H9 (cell line): Measurements from ENCODE around the gene NNT. TPM values are rescaled to one million over a fixed set of nuclear protein-coding genes. Genes with fewer than 3 reads are reported as not detected.

ENCODE experiments used
- DNase-seq: peaks from one replicate; pipeline ENCODE4 v3.0.0-alpha.2; 2017
- H2AFZ ChIP-seq: one replicate; pipeline ENCODE4 v1.6.1; 2013; ENCODE audit warnings: mild to moderate bottlenecking, low read length, control low read depth, moderate library complexity
- H2AK5ac ChIP-seq: 2 replicates; pipeline ENCODE4 v1.6.1; 2013; ENCODE audit warnings: low read length, control low read depth, mixed read lengths; ENCODE audit not compliant: insufficient read length
- H2BK120ac ChIP-seq: one replicate; pipeline ENCODE4 v1.6.1; 2013; ENCODE audit warnings: low read depth, mild to moderate bottlenecking, low read length, control low read depth, inconsistent platforms; ENCODE audit not compliant: poor library complexity, severe bottlenecking
- H2BK12ac ChIP-seq: 2 replicates; pipeline ENCODE4 v1.6.1; 2013; ENCODE audit warnings: low read length, control low read depth, mixed read lengths, low read depth; ENCODE audit not compliant: insufficient read length
- H2BK15ac ChIP-seq: 2 replicates; pipeline ENCODE4 v1.6.1; 2013; ENCODE audit warnings: low read depth, low read length, control low read depth
- H2BK20ac ChIP-seq: one replicate; pipeline ENCODE4 v1.6.1; 2013; ENCODE audit warnings: low read depth, mild to moderate bottlenecking, low read length, control low read depth, inconsistent platforms; ENCODE audit not compliant: poor library complexity, severe bottlenecking
- H2BK5ac ChIP-seq: 2 replicates; pipeline ENCODE4 v1.6.1; 2013; ENCODE audit warnings: low read length, control low read depth, mixed read lengths; ENCODE audit not compliant: insufficient read length
- H3K14ac ChIP-seq: 2 replicates; pipeline ENCODE4 v1.6.1; 2013; ENCODE audit warnings: low read length, control low read depth; ENCODE audit not compliant: insufficient read depth
- H3K18ac ChIP-seq: 2 replicates; pipeline ENCODE4 v1.6.1; 2013; ENCODE audit warnings: low read depth, mild to moderate bottlenecking, mixed read lengths, low read length, control low read depth; ENCODE audit not compliant: insufficient read length
- H3K23ac ChIP-seq: 2 replicates; pipeline ENCODE4 v1.6.1; 2013; ENCODE audit warnings: low read length, control low read depth, mixed read lengths, low read depth; ENCODE audit not compliant: insufficient read length
- H3K23me2 ChIP-seq: 2 replicates; pipeline ENCODE4 v1.6.1; 2013; ENCODE audit warnings: low read depth, mild to moderate bottlenecking, mixed read lengths, low read length, control low read depth; ENCODE audit not compliant: insufficient read length, poor library complexity, severe bottlenecking
- H3K27ac ChIP-seq: 2 replicates; pipeline ENCODE4 v1.5.1; 2013; ENCODE audit warnings: low read length, control low read depth, mixed read lengths, low read depth; ENCODE audit not compliant: insufficient read length
- H3K27me3 ChIP-seq: 2 replicates; pipeline ENCODE4 v1.6.1; 2013; ENCODE audit warnings: low read length, control low read depth, inconsistent platforms; ENCODE audit not compliant: insufficient read depth
- H3K4ac ChIP-seq: 2 replicates; pipeline ENCODE4 v1.6.1; 2013; ENCODE audit warnings: low read depth, mild to moderate bottlenecking, control low read depth, inconsistent platforms, low read length, moderate library complexity
- H3K4me1 ChIP-seq: 2 replicates; pipeline ENCODE4 v1.6.1; 2013; ENCODE audit warnings: low read length, control low read depth, inconsistent platforms; ENCODE audit not compliant: insufficient read depth
- H3K4me2 ChIP-seq: 2 replicates; pipeline ENCODE4 v1.6.1; 2013; ENCODE audit warnings: low read length, control low read depth, mixed read lengths; ENCODE audit not compliant: insufficient read length, insufficient read depth
- H3K56ac ChIP-seq: 2 replicates; pipeline ENCODE4 v1.6.1; 2013; ENCODE audit warnings: low read depth, mild to moderate bottlenecking, mixed read lengths, low read length, control low read depth; ENCODE audit not compliant: insufficient read length
- H3K79me1 ChIP-seq: 2 replicates; pipeline ENCODE4 v1.6.1; 2013; ENCODE audit warnings: low read depth, mild to moderate bottlenecking, moderate library complexity, low read length, control low read depth, inconsistent platforms; ENCODE audit not compliant: insufficient read depth, poor library complexity, severe bottlenecking
- H3K79me2 ChIP-seq: 2 replicates; pipeline ENCODE4 v1.6.1; 2013; ENCODE audit warnings: low read length, control low read depth, inconsistent platforms; ENCODE audit not compliant: insufficient read depth
- H3K9ac ChIP-seq: 2 replicates; pipeline ENCODE4 v1.6.1; 2013; ENCODE audit warnings: low read length, control low read depth, mixed read lengths; ENCODE audit not compliant: insufficient read length; ENCODE audit errors: extremely low read depth
- H3K9me3 ChIP-seq: one replicate; pipeline ENCODE4 v1.6.1; 2013; ENCODE audit warnings: low read depth, low read length, inconsistent platforms; ENCODE audit not compliant: control insufficient read depth
- H3T11ph ChIP-seq: one replicate; pipeline ENCODE4 v1.6.1; 2013; ENCODE audit warnings: mild to moderate bottlenecking, low read length, control low read depth, inconsistent platforms
- H4K20me1 ChIP-seq: one replicate; pipeline ENCODE4 v1.6.1; 2013; ENCODE audit not compliant: control insufficient read depth, insufficient read length, insufficient read depth
- H4K5ac ChIP-seq: 2 replicates; pipeline ENCODE4 v1.6.1; 2013; ENCODE audit warnings: low read depth, mild to moderate bottlenecking, mixed read lengths, low read length, control low read depth; ENCODE audit not compliant: insufficient read length
- H4K8ac ChIP-seq: replicated peaks from 2 replicates; pipeline ENCODE4 v1.6.1; 2013; ENCODE audit warnings: low read length, control low read depth, mixed read lengths, low read depth; ENCODE audit not compliant: insufficient read length
- H4K91ac ChIP-seq: 2 replicates; pipeline ENCODE4 v1.6.1; 2013; ENCODE audit warnings: low read depth, mild to moderate bottlenecking, moderate library complexity, mixed read lengths, low read length, control low read depth; ENCODE audit not compliant: insufficient read length
- H3K27ac Mint-ChIP-seq, 3 experiments: 2 replicates in 2 of 3; 3 replicates in 1 of 3; pipeline ENCODE4 v1.8.0; 2020 to 2021; ENCODE audit warnings: mixed read lengths in 3 of 3, mild to moderate bottlenecking in 1 of 3, moderate library complexity in 1 of 3
- H3K27me3 Mint-ChIP-seq: 2 replicates; pipeline ENCODE4 v1.8.0; 2021; ENCODE audit warnings: low read depth, mild to moderate bottlenecking, moderate library complexity, mixed read lengths
- H3K36me3 Mint-ChIP-seq, 3 experiments: 2 replicates in 2 of 3; 3 replicates in 1 of 3; pipeline ENCODE4 v1.8.0; 2020 to 2021; ENCODE audit warnings: low read depth in 3 of 3, mixed read lengths in 3 of 3; ENCODE audit not compliant: insufficient read depth in 1 of 3
- H3K4me1 Mint-ChIP-seq, 2 experiments: 2 replicates each; pipeline ENCODE4 v1.8.0; 2020; ENCODE audit warnings: mixed read lengths in 2 of 2
- H3K4me3 Mint-ChIP-seq, 2 experiments: 2 replicates in 1 of 2; 3 replicates in 1 of 2; pipeline ENCODE4 v1.8.0; 2020 to 2021; ENCODE audit warnings: mild to moderate bottlenecking in 2 of 2, mixed read lengths in 2 of 2, moderate library complexity in 1 of 2
- H3K9me3 Mint-ChIP-seq, 2 experiments: 2 replicates in 1 of 2; 3 replicates in 1 of 2; pipeline ENCODE4 v1.8.0; 2020; ENCODE audit warnings: mild to moderate bottlenecking in 2 of 2, mixed read lengths in 2 of 2, moderate library complexity in 1 of 2
- CTCF ChIP-seq: fragments of 200-600 bp; sonication (generic); conservative IDR thresholded peaks from 3 replicates; pipeline ENCODE4 v1.8.0; 2021; ENCODE audit warnings: antibody characterized with exemption, mild to moderate bottlenecking
- WGBS: extraction: QIAGEN DNeasy Blood & Tissue Kit; methylation state at CpG from one replicate; pipeline ENCODE4 v1.1.7; 2013; ENCODE audit warnings: missing lambda C conversion rate, low lambda C conversion rate, mixed read lengths; ENCODE audit not compliant: insufficient read length; ENCODE audit errors: extremely low coverage; 5-methylcytosine and 5-hydroxymethylcytosine counted together
- total RNA-seq: library from RNA; stranded (reverse); gene quantifications from 2 replicates; pipeline ENCODE4 v1.2.1, GENCODE V29; 2021

NNT gene
- total RNA-seq, 1 experiment from 2014 or later, result 27.6 TPM

GRCh38 chr5:43642428-43642827 is 39.4 kb downstream of the NNT start:
- H3K9me3 ChIP-seq, result no peaks in the 10 kb centered on the region
- no peak overlapping the region for H4K8ac ChIP-seq
- no peak overlapping the region for H2BK15ac ChIP-seq
- no peak overlapping the region for H2BK20ac ChIP-seq
- no peaks in the 10 kb centered on the region for H3K9me3 Mint-ChIP-seq
- no peak overlapping the region for H3T11ph ChIP-seq
- no peak overlapping the region for H4K91ac ChIP-seq
- H3K27me3 ChIP-seq, result no peaks in the 10 kb centered on the region
- no peaks in the 10 kb centered on the region for H4K20me1 ChIP-seq
- H3K56ac ChIP-seq, result no peak overlapping the region
- no peak overlapping the region for H3K4ac ChIP-seq
- H3K79me2 ChIP-seq, result no peaks in the 10 kb centered on the region
- DNase-seq, result no peak
- no peak overlapping the region for H3K9ac ChIP-seq
- WGBS, result no CpG with 5 or more reads among the region's 2 CpGs
- H3K4me2 ChIP-seq, result no peak overlapping the region
- TF ChIP-seq CTCF, result no peak
- H3K14ac ChIP-seq, result no peak overlapping the region
- no peak overlapping the region for H2AFZ ChIP-seq
- no peak overlapping the region for H3K27ac Mint-ChIP-seq
- H3K18ac ChIP-seq, result no peak overlapping the region
- no peak overlapping the region for H2AK5ac ChIP-seq
- H2BK5ac ChIP-seq, result no peak overlapping the region
- H3K23me2 ChIP-seq, result no peaks in the 10 kb centered on the region
- H2BK12ac ChIP-seq, result no peak overlapping the region
- H3K27ac ChIP-seq, result no peak overlapping the region
- no peak overlapping the region for H4K5ac ChIP-seq
- no peak overlapping the region for H2BK120ac ChIP-seq
- H3K4me3 Mint-ChIP-seq, result no peak overlapping the region
- no peaks in the 10 kb centered on the region for H3K27me3 Mint-ChIP-seq
- H3K79me1 ChIP-seq, result no peaks in the 10 kb centered on the region
- H3K4me1 Mint-ChIP-seq, result peaks cover 3 to 4% of the 10 kb centered on the region in 2 experiments; a peak in 1 of 4 replicates
- no peaks in the 10 kb centered on the region for H3K4me1 ChIP-seq
- H3K36me3 Mint-ChIP-seq, result 0 out of 7 replicates have a peak, but pooled peaks cover 0 to 3% (median 0%) of the 10 kb centered on the region in 3 experiments
- H3K23ac ChIP-seq, result no peak overlapping the region
